DOHH2 (cell line): ENCODE data around the gene TSHZ1.

Source experiments
- H3F3A ChIP-seq: fragments of 200-600 bp; sonication (generic), shearing (Covaris generic); 2 replicates; pipeline ENCODE4 v1.6.0; 2016; ENCODE audit warnings: antibody characterized with exemption, mild to moderate bottlenecking; ENCODE audit not compliant: control insufficient read depth, insufficient read depth
- H3K27ac ChIP-seq: fragments of 200-600 bp; sonication (generic); 2 replicates; pipeline ENCODE4 v1.5.1; 2014; ENCODE audit warnings: low read depth, mild to moderate bottlenecking, low read length, moderate library complexity
- H3K27me3 ChIP-seq: fragments of 200-600 bp; sonication (generic); 2 replicates; pipeline ENCODE4 v1.6.1; 2014; ENCODE audit warnings: mild to moderate bottlenecking, low read length, mixed read lengths; ENCODE audit not compliant: control insufficient read depth
- H3K36me3 ChIP-seq: fragments of 200-600 bp; sonication (generic); 2 replicates; pipeline ENCODE4 v1.6.1; 2014; ENCODE audit warnings: mild to moderate bottlenecking, low read length, moderate library complexity, mixed read lengths; ENCODE audit not compliant: control insufficient read depth
- H3K4me1 ChIP-seq: fragments of 200-600 bp; sonication (generic); 2 replicates; pipeline ENCODE4 v1.6.1; 2014; ENCODE audit warnings: mild to moderate bottlenecking, low read length, mixed read lengths; ENCODE audit not compliant: control insufficient read depth
- H3K4me2 ChIP-seq: fragments of 200-600 bp; sonication (generic); 2 replicates; pipeline ENCODE4 v1.6.0; 2014; ENCODE audit warnings: mild to moderate bottlenecking, low read length, moderate library complexity
- H3K4me3 ChIP-seq: fragments of 200-600 bp; sonication (generic); 2 replicates; pipeline ENCODE4 v1.5.1; 2014; ENCODE audit warnings: mild to moderate bottlenecking, low read length, mixed read lengths
- H3K79me2 ChIP-seq: fragments of 200-600 bp; sonication (generic); 2 replicates; pipeline ENCODE4 v1.6.1; 2014; ENCODE audit warnings: mild to moderate bottlenecking, low read length, mixed read lengths; ENCODE audit not compliant: control insufficient read depth
- H3K9me2 ChIP-seq: fragments of 200-600 bp; sonication (generic); replicated peaks from 2 replicates; pipeline ENCODE4 v1.6.1; 2014; ENCODE audit warnings: mild to moderate bottlenecking, low read length, mixed read lengths; ENCODE audit not compliant: control insufficient read depth
- H3K9me3 ChIP-seq: fragments of 200-600 bp; sonication (generic); 2 replicates; pipeline ENCODE4 v1.6.1; 2014; ENCODE audit warnings: antibody characterized with exemption, low read length, mixed read lengths; ENCODE audit not compliant: control insufficient read depth, insufficient read depth
- H4K20me1 ChIP-seq: fragments of 200-600 bp; sonication (generic); 2 replicates; pipeline ENCODE4 v1.6.0; 2014; ENCODE audit warnings: low read depth, mild to moderate bottlenecking, antibody characterized with exemption, low read length, moderate library complexity; ENCODE audit not compliant: control insufficient read depth, insufficient read depth
- EZH2phosphoT487 ChIP-seq: fragments of 200-600 bp; sonication (generic); IDR thresholded peaks from 2 replicates; pipeline ENCODE4 v1.6.1; 2017; ENCODE audit warnings: borderline replicate concordance, mild to moderate bottlenecking, antibody characterized with exemption, low read length, moderate library complexity, mixed read lengths
- TF ChIP-seq, protein P1 (sequence below): fragments of 200-600 bp; sonication (generic); IDR thresholded peaks from one replicate; pipeline ENCODE4 v1.5.1; 2014; ENCODE audit warnings: antibody characterized with exemption, mild to moderate bottlenecking, low read depth, low read length; ENCODE audit not compliant: poor library complexity, severe bottlenecking

The TSHZ1 gene

DNA sequence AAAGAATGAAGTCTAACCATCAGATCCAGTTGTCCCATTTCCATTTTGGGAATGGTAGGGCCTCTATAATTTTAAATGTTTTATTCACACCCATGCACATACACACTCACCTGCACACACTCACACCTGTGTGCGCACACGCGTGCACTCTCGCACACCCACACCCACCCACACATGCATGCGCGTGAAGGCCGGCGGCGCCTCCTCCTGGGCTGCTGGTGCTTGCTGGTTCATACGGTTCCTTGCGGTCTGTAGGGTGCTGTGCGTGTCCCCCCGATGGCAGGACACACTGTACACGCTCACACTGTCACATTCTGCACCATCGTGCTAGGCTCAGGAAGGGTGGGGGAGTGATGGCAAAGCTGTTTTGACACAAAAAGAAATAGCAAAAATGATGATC lies 63.2 kb downstream of the TSHZ1 start:
- no peaks in the 10 kb centered on the region for H3K36me3 ChIP-seq
- H3K79me2 ChIP-seq: peaks cover 4% of the 10 kb centered on the region; the same call in 1 of the 2 replicates
- H3K27me3 ChIP-seq: no peaks in the 10 kb centered on the region
- no peaks in the 10 kb centered on the region for H3K9me2 ChIP-seq
- H3K4me3 ChIP-seq: no peak overlapping the region
- H3K4me2 ChIP-seq: no peak overlapping the region
- 0 out of 2 replicates have a peak, but pooled peaks cover 2% of the 10 kb centered on the region for H4K20me1 ChIP-seq
- H3K9me3 ChIP-seq: no peaks in the 10 kb centered on the region
- no peaks in the 10 kb centered on the region for H3K4me1 ChIP-seq
- no peak for TF ChIP-seq EZH2phosphoT487
- TF ChIP-seq, protein P1, sequence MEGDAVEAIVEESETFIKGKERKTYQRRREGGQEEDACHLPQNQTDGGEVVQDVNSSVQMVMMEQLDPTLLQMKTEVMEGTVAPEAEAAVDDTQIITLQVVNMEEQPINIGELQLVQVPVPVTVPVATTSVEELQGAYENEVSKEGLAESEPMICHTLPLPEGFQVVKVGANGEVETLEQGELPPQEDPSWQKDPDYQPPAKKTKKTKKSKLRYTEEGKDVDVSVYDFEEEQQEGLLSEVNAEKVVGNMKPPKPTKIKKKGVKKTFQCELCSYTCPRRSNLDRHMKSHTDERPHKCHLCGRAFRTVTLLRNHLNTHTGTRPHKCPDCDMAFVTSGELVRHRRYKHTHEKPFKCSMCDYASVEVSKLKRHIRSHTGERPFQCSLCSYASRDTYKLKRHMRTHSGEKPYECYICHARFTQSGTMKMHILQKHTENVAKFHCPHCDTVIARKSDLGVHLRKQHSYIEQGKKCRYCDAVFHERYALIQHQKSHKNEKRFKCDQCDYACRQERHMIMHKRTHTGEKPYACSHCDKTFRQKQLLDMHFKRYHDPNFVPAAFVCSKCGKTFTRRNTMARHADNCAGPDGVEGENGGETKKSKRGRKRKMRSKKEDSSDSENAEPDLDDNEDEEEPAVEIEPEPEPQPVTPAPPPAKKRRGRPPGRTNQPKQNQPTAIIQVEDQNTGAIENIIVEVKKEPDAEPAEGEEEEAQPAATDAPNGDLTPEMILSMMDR: no peak
- no peak overlapping the region for H3K27ac ChIP-seq
- H3F3A ChIP-seq: no peaks in the 10 kb centered on the region

DNA sequence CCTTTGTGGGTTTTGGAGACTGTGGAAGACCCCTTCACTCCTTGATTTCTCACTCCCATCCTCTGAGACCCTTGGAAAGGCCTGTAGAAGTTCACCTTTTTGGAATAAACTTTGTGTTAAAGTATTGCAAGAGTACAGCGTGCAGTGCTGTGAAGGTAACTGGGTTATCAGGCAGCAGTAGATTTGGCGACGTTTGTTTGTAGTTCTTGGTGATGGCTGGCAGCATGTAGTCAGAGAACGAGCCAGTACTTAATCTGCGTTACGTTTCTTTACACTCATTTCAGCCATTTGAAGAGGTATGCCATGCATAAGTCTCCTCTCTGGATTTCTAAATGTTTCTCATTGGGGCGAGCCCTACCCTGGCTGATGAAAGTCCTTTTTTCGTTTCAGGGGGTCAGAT lies 64.6 kb downstream of the TSHZ1 start:
- H3K9me2 ChIP-seq: no peaks in the 10 kb centered on the region
- H3K4me2 ChIP-seq: no peak overlapping the region
- H3K27me3 ChIP-seq: no peaks in the 10 kb centered on the region
- no peak for TF ChIP-seq EZH2phosphoT487
- TF ChIP-seq, protein P1: no peak
- no peak overlapping the region for H3K4me3 ChIP-seq
- H3K36me3 ChIP-seq: no peaks in the 10 kb centered on the region
- H3K9me3 ChIP-seq: no peaks in the 10 kb centered on the region
- no peaks in the 10 kb centered on the region for H3K4me1 ChIP-seq
- H3K27ac ChIP-seq: no peak overlapping the region
- no peaks in the 10 kb centered on the region for H4K20me1 ChIP-seq
- H3F3A ChIP-seq: no peaks in the 10 kb centered on the region
- peaks cover 4% of the 10 kb centered on the region; the same call in 1 of the 2 replicates for H3K79me2 ChIP-seq

DNA sequence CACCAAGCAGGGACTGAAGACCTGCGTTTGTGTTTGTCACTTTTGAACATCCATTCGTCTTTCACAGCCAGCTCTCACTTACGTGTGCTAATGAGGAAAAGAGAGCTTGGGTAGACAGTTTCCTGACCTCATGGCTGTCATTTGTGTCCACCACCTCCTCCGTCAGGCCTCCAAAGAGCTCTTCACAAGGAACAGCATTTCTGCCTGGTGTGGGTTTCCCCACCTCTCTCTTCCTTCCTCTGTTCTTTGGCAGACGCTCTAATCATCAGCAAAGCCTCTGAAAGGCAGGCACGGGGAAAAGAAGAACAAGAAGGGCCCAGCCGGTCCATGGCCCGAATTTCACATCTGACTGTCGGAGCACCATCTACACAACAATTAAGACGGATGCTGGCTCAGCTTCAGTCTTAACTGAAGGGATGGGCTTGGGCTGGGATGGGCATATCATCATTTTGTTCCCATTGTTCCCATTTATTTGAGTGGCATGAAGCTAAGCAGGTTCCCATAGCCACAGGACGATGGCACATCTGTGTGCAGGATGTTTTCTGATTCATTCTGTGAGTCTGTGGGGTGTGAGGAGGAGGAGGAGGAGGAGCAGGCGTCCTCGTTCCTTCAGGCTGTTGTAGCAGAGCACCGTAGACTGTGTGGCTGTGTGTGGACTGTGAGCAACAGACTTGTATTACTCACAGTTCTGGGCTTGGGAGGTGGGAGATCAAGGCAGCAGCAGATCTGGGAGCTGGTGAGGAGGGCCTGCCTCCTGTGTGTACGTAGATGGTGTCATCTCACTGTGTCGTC lies 66.4 kb downstream of the TSHZ1 start:
- no peak overlapping the region for H3K27ac ChIP-seq
- H3K9me3 ChIP-seq: no peaks in the 10 kb centered on the region
- no peak overlapping the region for H3K4me3 ChIP-seq
- H4K20me1 ChIP-seq: no peaks in the 10 kb centered on the region
- no peak overlapping the region for H3K4me2 ChIP-seq
- H3F3A ChIP-seq: no peaks in the 10 kb centered on the region
- H3K4me1 ChIP-seq: no peaks in the 10 kb centered on the region
- no peaks in the 10 kb centered on the region for H3K36me3 ChIP-seq
- H3K79me2 ChIP-seq: peaks cover 4% of the 10 kb centered on the region; the same call in 1 of the 2 replicates
- H3K27me3 ChIP-seq: no peaks in the 10 kb centered on the region
- no peaks in the 10 kb centered on the region for H3K9me2 ChIP-seq
- no peak for TF ChIP-seq EZH2phosphoT487
- TF ChIP-seq, protein P1: no peak
